Vagina (tissue), 2 donors: ENCODE data around the gene RTF2.

Experiments used
- CTCF ChIP-seq, 3 experiments: fragments of 450-650 bp in 2 of 3; fragments of 200-600 bp in 1 of 3; sonication (generic) in 1 of 3; IDR thresholded peaks; one replicate each; pipeline ENCODE4 v1.5.1; 2017 to 2019; ENCODE audit warnings: antibody characterized with exemption in 3 of 3, mild to moderate bottlenecking in 2 of 3, moderate library complexity in 2 of 3
- POLR2A ChIP-seq, 2 donors: fragments of 450-650 bp; IDR thresholded peaks; one replicate each; pipeline ENCODE4 v1.6.1; 2017; ENCODE audit warnings: antibody characterized with exemption in 2 of 2, mild to moderate bottlenecking in 2 of 2, moderate library complexity in 2 of 2

- no peak for TF ChIP-seq CTCF (IDR thresholded peaks at IDR 0.05)
- no peak for TF ChIP-seq POLR2A (IDR thresholded peaks at IDR 0.05)
Measured at GRCh38 chr20:56487216-56487615, 18.8 kb downstream of the RTF2 start.
